Neural progenitor cell (in vitro differentiated cells): ENCODE data around the gene NME9.

Source experiments
- CTCF ChIP-seq: fragments of 200-600 bp; sonication (generic); IDR thresholded peaks from 2 replicates; pipeline ENCODE4 v1.5.1; 2017; ENCODE audit warnings: antibody characterized with exemption, mild to moderate bottlenecking
- EZH2 ChIP-seq: fragments of 200-600 bp; sonication (generic); IDR thresholded peaks from 2 replicates; pipeline ENCODE4 v1.6.1; 2017; ENCODE audit warnings: antibody characterized with exemption, mild to moderate bottlenecking, moderate library complexity

GRCh38 chr3:138351916-138352550 is 22.4 kb upstream of the NME9 start:
- TF ChIP-seq CTCF = no peak
- no peak for TF ChIP-seq EZH2
